Measurements from ENCODE around the gene IL33. TPM values are rescaled to one million over a fixed set of nuclear protein-coding genes. Genes with fewer than 3 reads are reported as not detected.

IL33 gene
- total and polyA plus RNA-seq, 2 donors (not counting 1 experiment from before 2014, with no cell fraction given) = not detected

DNA sequence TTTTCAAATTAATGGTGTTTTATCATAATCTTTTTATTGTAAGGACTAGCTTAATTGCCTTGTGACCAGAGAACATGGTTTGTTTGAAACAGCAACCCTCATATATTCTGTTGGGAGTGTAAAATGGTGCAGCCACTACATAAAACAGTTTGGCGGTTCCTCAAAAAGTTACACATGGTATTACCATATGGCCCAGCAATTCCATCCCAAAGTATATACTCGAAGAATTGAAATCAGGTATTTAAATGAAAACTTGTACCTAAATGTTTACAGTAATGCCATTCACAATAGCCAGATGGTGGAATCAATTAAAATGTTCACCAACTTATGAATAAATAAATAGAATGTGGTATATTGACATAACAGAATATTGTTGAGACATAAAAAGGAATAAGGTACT is 14.8 kb upstream of the IL33 start:
- WGBS (ENCODE audit: insufficient coverage) = no CpG with 5 or more reads among the region's 2 CpGs
- Histone ChIP-seq H3K4me1 (ENCODE audit: control insufficient read depth in 2 of 2, insufficient read depth in 2 of 2, low read length in 2 of 2) (no peaks in the 10 kb centered on the region), H2AFZ (ENCODE audit: insufficient read depth, low read depth, low read length, poor library complexity, severe bottlenecking) (no peak overlapping the region), H3K9ac (ENCODE audit: low read length) (no peak overlapping the region), H3K36me3 (replicated peaks in 1 of 2; ENCODE audit: control extremely low read depth in 1 of 2, control insufficient read depth in 1 of 2, extremely low read depth in 1 of 2, insufficient read depth in 2 of 2, low read length in 1 of 2) (no peaks in the 10 kb centered on the region), H3K27ac (ENCODE audit: low read length in 2 of 2) (no peak overlapping the region), H3K4me3 (ENCODE audit: control extremely low read depth in 1 of 5, extremely low read depth in 1 of 5, insufficient read depth in 1 of 5, low read depth in 2 of 5, low read length in 4 of 5) (no peak overlapping the region), H3K79me2 (ENCODE audit: control insufficient read depth, insufficient read depth, low read length) (no peaks in the 10 kb centered on the region), H3K4me2 (replicated peaks; ENCODE audit: low read depth, low read length, poor library complexity, severe bottlenecking) (no peak overlapping the region), H3K27me3 (replicated peaks in 1 of 4; ENCODE audit: control extremely low read depth in 1 of 4, control insufficient read depth in 3 of 4, insufficient read depth in 4 of 4, low read length in 3 of 4) (peaks cover 0 to 3% (median 0%) of the 10 kb centered on the region in 4 experiments), H4K20me1 (ENCODE audit: control insufficient read depth, insufficient read depth, low read length, poor library complexity, severe bottlenecking) (no peaks in the 10 kb centered on the region), H3K9me3 (ENCODE audit: control extremely low read depth in 1 of 3, control insufficient read depth in 2 of 3, insufficient read depth in 1 of 3, low read length in 2 of 3) (no peaks in the 10 kb centered on the region)
- POLR2A ChIA-PET = no interaction called here
- Mint-ChIP-seq H3K4me1 (no peaks in the 10 kb centered on the region), H3K4me3 (no peak overlapping the region), H3K27me3 (peaks cover 48% of the 10 kb centered on the region), H3K9me3 (ENCODE audit: insufficient read depth) (no peaks in the 10 kb centered on the region), H3K27ac (no peak overlapping the region)
- no peak for DNase-seq
- ATAC-seq (ENCODE audit: low read depth) = no peak
- TF ChIP-seq, protein P1, sequence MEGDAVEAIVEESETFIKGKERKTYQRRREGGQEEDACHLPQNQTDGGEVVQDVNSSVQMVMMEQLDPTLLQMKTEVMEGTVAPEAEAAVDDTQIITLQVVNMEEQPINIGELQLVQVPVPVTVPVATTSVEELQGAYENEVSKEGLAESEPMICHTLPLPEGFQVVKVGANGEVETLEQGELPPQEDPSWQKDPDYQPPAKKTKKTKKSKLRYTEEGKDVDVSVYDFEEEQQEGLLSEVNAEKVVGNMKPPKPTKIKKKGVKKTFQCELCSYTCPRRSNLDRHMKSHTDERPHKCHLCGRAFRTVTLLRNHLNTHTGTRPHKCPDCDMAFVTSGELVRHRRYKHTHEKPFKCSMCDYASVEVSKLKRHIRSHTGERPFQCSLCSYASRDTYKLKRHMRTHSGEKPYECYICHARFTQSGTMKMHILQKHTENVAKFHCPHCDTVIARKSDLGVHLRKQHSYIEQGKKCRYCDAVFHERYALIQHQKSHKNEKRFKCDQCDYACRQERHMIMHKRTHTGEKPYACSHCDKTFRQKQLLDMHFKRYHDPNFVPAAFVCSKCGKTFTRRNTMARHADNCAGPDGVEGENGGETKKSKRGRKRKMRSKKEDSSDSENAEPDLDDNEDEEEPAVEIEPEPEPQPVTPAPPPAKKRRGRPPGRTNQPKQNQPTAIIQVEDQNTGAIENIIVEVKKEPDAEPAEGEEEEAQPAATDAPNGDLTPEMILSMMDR (IDR thresholded peaks at IDR 0.05) = no peak
- TF ChIP-seq EZH2 (IDR thresholded peaks at IDR 0.05; ENCODE audit: borderline replicate concordance, insufficient read depth, low read depth, low read length, poor library complexity, severe bottlenecking) = no peak
- CTCF ChIA-PET = no interaction called here
- intact Hi-C loops (cut with micrococcal nuclease) = no loop called here

DNA sequence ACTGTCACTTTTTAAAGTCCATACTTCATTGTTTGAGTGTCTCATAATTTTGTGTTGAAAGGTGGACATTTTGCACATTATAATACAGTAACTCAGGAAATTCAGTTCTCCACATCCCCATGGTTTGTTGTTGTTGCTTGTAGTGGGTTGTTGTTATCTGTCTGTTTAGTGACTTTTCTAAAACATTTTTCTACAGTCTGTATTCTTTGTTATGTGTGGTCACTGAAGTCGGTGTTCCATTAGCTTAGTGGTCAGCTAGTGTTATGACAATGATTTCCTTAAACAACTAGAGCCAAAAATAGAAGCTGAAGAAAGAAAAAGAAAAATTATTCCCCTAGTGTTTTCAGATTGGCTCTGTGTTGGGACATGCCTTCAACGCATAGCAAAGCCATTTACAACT is 5.6 kb upstream of the IL33 start:
- no peak for DNase-seq
- Histone ChIP-seq H3K27ac (ENCODE audit: low read length in 2 of 2) (no peak overlapping the region), H4K20me1 (ENCODE audit: control insufficient read depth, insufficient read depth, low read length, poor library complexity, severe bottlenecking) (no peaks in the 10 kb centered on the region), H3K9ac (ENCODE audit: low read length) (no peak overlapping the region), H3K4me1 (ENCODE audit: control insufficient read depth in 2 of 2, insufficient read depth in 2 of 2, low read length in 2 of 2) (no peaks in the 10 kb centered on the region), H2AFZ (ENCODE audit: insufficient read depth, low read depth, low read length, poor library complexity, severe bottlenecking) (no peak overlapping the region), H3K9me3 (ENCODE audit: control extremely low read depth in 1 of 3, control insufficient read depth in 2 of 3, insufficient read depth in 1 of 3, low read length in 2 of 3) (peaks cover 0 to 19% (median 3%) of the 10 kb centered on the region in 3 donors), H3K27me3 (replicated peaks in 1 of 4; ENCODE audit: control extremely low read depth in 1 of 4, control insufficient read depth in 3 of 4, insufficient read depth in 4 of 4, low read length in 3 of 4) (peaks cover 0 to 3% (median 0%) of the 10 kb centered on the region in 4 experiments), H3K36me3 (replicated peaks in 1 of 2; ENCODE audit: control extremely low read depth in 1 of 2, control insufficient read depth in 1 of 2, extremely low read depth in 1 of 2, insufficient read depth in 2 of 2, low read length in 1 of 2) (no peaks in the 10 kb centered on the region), H3K4me2 (replicated peaks; ENCODE audit: low read depth, low read length, poor library complexity, severe bottlenecking) (no peak overlapping the region), H3K79me2 (ENCODE audit: control insufficient read depth, insufficient read depth, low read length) (no peaks in the 10 kb centered on the region), H3K4me3 (ENCODE audit: control extremely low read depth in 1 of 5, extremely low read depth in 1 of 5, insufficient read depth in 1 of 5, low read depth in 2 of 5, low read length in 4 of 5) (no peak overlapping the region)
- Mint-ChIP-seq H3K27me3 (peaks cover 2% of the 10 kb centered on the region), H3K27ac (no peak overlapping the region), H3K4me3 (no peak overlapping the region), H3K4me1 (no peaks in the 10 kb centered on the region), H3K9me3 (ENCODE audit: insufficient read depth) (peaks cover 17% of the 10 kb centered on the region)
- ChIA-PET POLR2A (no interaction called here), CTCF (no interaction called here)
- ATAC-seq (ENCODE audit: low read depth) = no peak
- intact Hi-C loops (cut with micrococcal nuclease) = no loop called here
- no CpG with 5 or more reads among the region's 2 CpGs for WGBS (ENCODE audit: insufficient coverage)
- TF ChIP-seq, protein P1 (IDR thresholded peaks at IDR 0.05) = no peak
- no peak for TF ChIP-seq EZH2 (IDR thresholded peaks at IDR 0.05; ENCODE audit: borderline replicate concordance, insufficient read depth, low read depth, low read length, poor library complexity, severe bottlenecking)

Data from B cell (primary cell).